Gastrocnemius medialis (tissue), 4 donors: ENCODE measurements around the gene LRRC23. TPM values are rescaled to one million over a fixed set of nuclear protein-coding genes. Genes with fewer than 3 reads are reported as not detected.
A peak's percentile ranks its signal among the peaks of the same experiment; 100 is the strongest.
"Not testable (repeated sequence)": the region's sequence is repeated elsewhere in the genome, so short reads cannot be mapped to it uniquely, and the experiment has no call there.

Source experiments
- ATAC-seq, 2 donors: fragments of 150-250 bp; one replicate each; pipeline ENCODE4 v1.9.1; 2016
- DNase-seq, 2 donors: peaks; one replicate each; pipeline ENCODE4 v3.0.0-alpha.2; 2019
- H3K27ac ChIP-seq, 4 donors: fragments of 200-600 bp; sonication (generic); 1 replicate in 1 of 4; 2 replicates in 3 of 4; pipeline ENCODE4 v1.5.1; 2016 to 2018; ENCODE audit warnings: mild to moderate bottlenecking in 2 of 4, moderate library complexity in 1 of 4
- H3K27me3 ChIP-seq, 3 donors: fragments of 200-600 bp; sonication (generic) in 2 of 3; 1 replicate in 1 of 3; 2 replicates in 2 of 3; pipeline versions ENCODE4 v1.5.1 to v1.6.0; 2016 to 2019; ENCODE audit warnings: mild to moderate bottlenecking in 1 of 3, moderate library complexity in 1 of 3
- H3K36me3 ChIP-seq, 2 donors: fragments of 200-600 bp; sonication (generic) in 1 of 2; one replicate each; pipeline ENCODE4 v1.5.1; 2017 to 2018
- H3K4me1 ChIP-seq, 2 donors: fragments of 200-600 bp; sonication (generic) in 1 of 2; one replicate each; pipeline ENCODE4 v1.5.1; 2016 to 2017; ENCODE audit warnings: mild to moderate bottlenecking in 2 of 2
- H3K4me3 ChIP-seq, 4 donors: fragments of 200-600 bp; sonication (generic) in 3 of 4; 1 replicate in 1 of 4; 2 replicates in 3 of 4; pipeline ENCODE4 v1.5.1; 2016 to 2019; ENCODE audit warnings: mild to moderate bottlenecking in 2 of 4
- H3K9me3 ChIP-seq, 3 donors: fragments of 200-600 bp; sonication (generic) in 2 of 3; 1 replicate in 1 of 3; 2 replicates in 2 of 3; pipeline ENCODE4 v1.5.1; 2016 to 2019
- CTCF ChIP-seq, 5 experiments: fragments of 450-650 bp in 3 of 5; fragments of 200-600 bp in 2 of 5; sonication (generic) in 2 of 5; IDR thresholded peaks in 4 of 5; conservative IDR thresholded peaks in 1 of 5; 1 replicate in 4 of 5; 2 replicates in 1 of 5; pipeline ENCODE4 v1.5.1; 2016 to 2019; ENCODE audit warnings: antibody characterized with exemption in 5 of 5, mild to moderate bottlenecking in 3 of 5, moderate library complexity in 3 of 5
- POLR2A ChIP-seq, 2 donors: fragments of 450-650 bp; IDR thresholded peaks; one replicate each; pipeline ENCODE4 v1.6.1; 2017; ENCODE audit warnings: antibody characterized with exemption in 2 of 2, mild to moderate bottlenecking in 2 of 2, moderate library complexity in 2 of 2
- in situ Hi-C, 4 donors: fragments of 200-750 bp; cut with MboI; loops; one replicate each; pipeline versions ENCODE4 v1.15.0 to v1.8.0; 2017; ENCODE audit warnings: low sequenced_read_pairs in 4 of 4
- intact Hi-C: fragments of 100-400 bp; cut with DNase I; formaldehyde crosslinking; loops from one replicate; pipeline ENCODE4 v1.15.1; 2023; ENCODE audit warnings: low total_unique reads
- total RNA-seq, 4 donors: library from RNA; depleted of rRNA; stranded (reverse); fragments of >200 nt; gene quantifications; one replicate each; pipeline versions ENCODE4 v1.1.0 to v1.2.3, GENCODE V29; 2016

LRRC23 gene
- total RNA-seq, 4 donors from 2014 or later: 6.5 to 14.0 (median 11.0) TPM

GRCh38 chr12:6905414-6906040, 905 bp downstream of the LRRC23 start:
- no peak for ATAC-seq
- in situ Hi-C loops: loop anchor here in 1 of 4 donors (25.0 kb wide), 1 partner anchor 207 kb away; the partner anchor contains the start of gene C1RL
- Histone ChIP-seq H3K27ac (peak overlapping the region; percentile 69 to 82 (median 78)), H3K27me3 (no peaks in the 10 kb centered on the region), H3K9me3 (no peaks in the 10 kb centered on the region), H3K4me1 (peaks cover 9 to 12% of the 10 kb centered on the region in 2 donors), H3K4me3 (peak overlapping the region; percentile 67 to 91 (median 81)), H3K36me3 (no peaks in the 10 kb centered on the region)
- TF ChIP-seq POLR2A (IDR thresholded peaks at IDR 0.05) (no peak), CTCF (IDR thresholded peaks at IDR 0.05 in 4 of 5, conservative IDR thresholded peaks at IDR 0.05 in 1 of 5) (no peak)
- intact Hi-C loops: no loop called here
- no peak for DNase-seq

GRCh38 chr12:6908141-6908540, 3.5 kb downstream of the LRRC23 start:
- H3K4me3 ChIP-seq, H3K36me3 ChIP-seq, H3K27ac ChIP-seq, ATAC-seq, intact Hi-C loops, H3K27me3 ChIP-seq, DNase-seq, H3K9me3 ChIP-seq: not testable (repeated sequence)
- in situ Hi-C loops: loop anchor here in 1 of 4 donors (25.0 kb wide), 1 partner anchor 204 kb away; the partner anchor contains the start of gene C1RL
- H3K4me1 ChIP-seq: peaks cover 9 to 12% of the 10 kb centered on the region in 2 donors

- DNase-seq (no peak), ATAC-seq (no peak)
- in situ Hi-C loops (loop anchor here in 1 of 4 donors (25.0 kb wide), 1 partner anchor 203 kb away; the partner anchor contains the start of gene C1RL), intact Hi-C loops (no loop called here)
- Histone ChIP-seq H3K4me1 (peaks cover 8 to 11% of the 10 kb centered on the region in 2 donors), H3K4me3 (no peak overlapping the region), H3K27ac (no peak overlapping the region), H3K36me3 (no peaks in the 10 kb centered on the region), H3K9me3 (no peaks in the 10 kb centered on the region), H3K27me3 (peaks cover 6 to 12% (median 7%) of the 10 kb centered on the region in 3 donors)
- TF ChIP-seq POLR2A (IDR thresholded peaks at IDR 0.05): no peak
- TF ChIP-seq CTCF (IDR thresholded peaks at IDR 0.05 in 4 of 5, conservative IDR thresholded peaks at IDR 0.05 in 1 of 5): no peak
Observed at GRCh38 chr12:6909421-6910145, 5.0 kb downstream of the LRRC23 start.

- in situ Hi-C loops (loop anchor here in 1 of 4 donors (25.0 kb wide), 1 partner anchor 200 kb away; the partner anchor contains the start of gene C1RL), intact Hi-C loops (no loop called here)
- ATAC-seq: no peak
Observed at GRCh38 chr12:6912164-6912935, 7.7 kb downstream of the LRRC23 start.

More at GRCh38 chr12:6912164-6912935, 7.7 kb downstream of the LRRC23 start:
- Histone ChIP-seq H3K9me3 (no peaks in the 10 kb centered on the region), H3K36me3 (no peaks in the 10 kb centered on the region), H3K27me3 (peaks cover 14 to 20% (median 17%) of the 10 kb centered on the region in 3 donors), H3K4me1 (peaks cover 9 to 11% of the 10 kb centered on the region in 2 donors), H3K27ac (no peak overlapping the region), H3K4me3 (no peak overlapping the region)
- DNase-seq: no peak
- TF ChIP-seq POLR2A (IDR thresholded peaks at IDR 0.05) (no peak), CTCF (IDR thresholded peaks at IDR 0.05 in 4 of 5, conservative IDR thresholded peaks at IDR 0.05 in 1 of 5) (no peak)
